ENCODE results near the gene ZDHHC22.

ZDHHC22 gene

DNA sequence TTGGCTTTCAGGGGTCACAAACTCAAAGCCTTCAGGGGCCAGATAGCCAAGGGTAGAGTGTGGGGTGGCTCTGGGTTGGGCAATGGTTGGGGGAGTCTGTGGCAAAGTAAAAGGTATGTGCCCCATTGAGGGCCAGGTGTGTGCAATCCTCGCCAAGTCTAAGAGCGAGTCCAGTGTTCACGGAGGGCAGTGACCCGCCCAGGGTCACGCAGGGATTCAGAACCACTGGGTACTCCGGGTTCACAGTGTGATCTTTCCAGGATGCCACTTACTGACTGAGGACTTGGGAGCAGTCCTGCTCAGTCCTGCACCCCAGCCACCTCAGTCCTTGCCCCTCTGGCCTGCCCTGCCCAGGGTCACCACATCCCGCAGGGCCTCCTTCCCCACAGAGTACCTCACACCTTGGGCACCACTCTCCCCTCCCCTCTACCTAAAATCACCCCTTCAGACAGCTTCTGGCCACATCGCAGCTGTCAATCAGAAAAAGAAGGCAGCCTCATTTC, 15.7 kb downstream of the ZDHHC22 start:
- DNase-seq: no peak

- DNase-seq: no peak
Measured at GRCh38 chr14:77125281-77125801, 16.2 kb downstream of the ZDHHC22 start.

GRCh38 chr14:77124345-77125280, 17.0 kb downstream of the ZDHHC22 start:
- peak; percentile 79 for DNase-seq

DNA sequence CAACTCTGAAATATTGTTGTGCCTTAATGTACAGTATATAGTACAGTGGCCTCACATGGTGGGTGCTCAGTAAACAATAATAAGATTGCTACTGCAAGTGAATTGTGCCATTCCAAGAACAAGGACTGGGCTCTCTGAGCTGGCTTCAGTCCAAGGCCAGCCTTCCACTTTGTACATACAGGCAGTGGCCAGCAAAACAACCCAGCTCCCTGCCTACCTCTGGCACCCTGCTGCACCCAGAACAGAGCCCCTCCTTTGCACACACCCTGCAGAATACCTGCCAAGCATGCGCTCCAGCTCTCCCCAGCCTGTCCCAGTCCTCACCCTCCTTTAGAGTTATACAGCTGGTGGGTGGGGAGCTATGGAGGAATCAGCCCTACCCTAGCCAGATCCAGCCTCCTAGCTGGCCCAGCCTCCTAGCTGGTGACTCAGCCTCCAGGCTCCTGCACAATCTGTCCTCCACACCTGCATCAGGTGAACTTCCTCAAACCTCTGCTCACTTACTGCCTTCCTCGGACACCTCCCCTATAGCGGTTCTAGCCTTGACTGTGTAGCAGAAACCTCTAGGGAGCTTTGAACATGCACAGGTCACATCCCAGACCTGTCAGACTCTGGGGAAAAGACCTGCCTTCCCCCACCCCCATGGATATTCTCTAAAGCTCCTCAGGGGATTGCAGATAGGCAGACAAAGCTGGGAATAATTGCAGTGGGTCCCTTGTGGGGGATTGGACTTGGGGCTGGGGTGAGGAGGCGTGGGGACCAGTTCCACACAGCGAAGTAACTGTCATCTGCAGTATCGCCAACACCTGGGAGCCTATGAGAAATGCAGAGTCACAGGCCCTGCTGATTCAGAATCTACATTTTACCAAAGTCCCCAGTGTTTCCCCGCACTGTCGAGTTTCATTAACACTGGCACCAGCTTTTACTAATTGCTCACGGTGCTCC, 17.9 kb downstream of the ZDHHC22 start:
- peak; percentile 98 for DNase-seq

DNA sequence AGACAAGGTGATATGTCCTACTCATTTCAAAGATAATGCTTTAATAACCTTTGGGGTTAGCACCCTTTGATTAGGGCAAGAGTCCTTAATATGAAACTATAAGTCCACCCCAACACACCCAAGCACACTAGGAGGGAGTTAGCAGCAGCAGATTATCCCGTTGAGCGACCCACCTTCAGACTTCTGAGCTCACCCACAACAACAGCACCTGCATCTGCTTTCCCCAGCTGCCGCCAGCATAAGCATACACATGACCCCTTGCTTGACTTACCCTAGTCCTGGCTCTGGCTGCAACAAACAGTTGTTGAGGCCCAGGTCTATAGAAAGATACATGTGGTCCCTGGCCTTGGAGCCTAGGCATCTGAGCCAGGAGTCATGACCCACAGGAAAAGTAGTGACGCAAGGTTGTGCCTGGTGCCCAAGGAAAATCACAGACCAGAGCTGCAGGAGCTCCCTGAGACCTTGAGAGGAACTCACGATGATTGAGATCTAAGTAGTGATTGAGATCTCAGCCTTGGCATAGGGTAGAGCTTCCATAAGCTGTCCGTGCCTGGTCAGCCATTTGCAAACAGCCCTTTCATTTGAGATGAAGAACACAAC, 19.0 kb downstream of the ZDHHC22 start:
- no peak for DNase-seq

- peak; percentile 96 for DNase-seq
Measured at GRCh38 chr14:77120771-77121743, 20.5 kb downstream of the ZDHHC22 start.

GRCh38 chr14:77119851-77120250, 21.7 kb downstream of the ZDHHC22 start:
- DNase-seq: no peak

GRCh38 chr14:77116172-77116817, 25.3 kb downstream of the ZDHHC22 start:
- no peak for DNase-seq

- no peak for DNase-seq
Measured at GRCh38 chr14:77114609-77115008, 27.0 kb downstream of the ZDHHC22 start.

DNA sequence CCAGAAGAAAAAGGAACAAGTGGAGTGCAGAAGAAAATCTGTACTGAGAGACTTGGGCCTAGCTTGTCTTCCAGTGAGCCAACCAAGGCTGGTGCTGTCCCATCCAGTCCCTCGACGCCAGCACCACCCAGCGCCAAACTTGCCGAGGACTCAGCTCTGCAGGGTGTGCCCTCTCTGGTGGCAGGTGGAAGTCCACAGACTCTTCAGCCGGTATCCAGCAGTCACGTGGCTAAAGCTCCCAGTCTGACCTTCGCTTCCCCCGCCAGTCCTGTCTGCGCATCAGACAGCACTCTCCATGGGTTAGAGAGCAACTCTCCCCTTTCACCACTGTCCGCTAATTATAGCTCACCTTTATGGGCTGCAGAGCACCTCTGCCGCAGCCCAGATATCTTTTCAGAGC, 27.9 kb downstream of the ZDHHC22 start:
- DNase-seq: no peak

DNA sequence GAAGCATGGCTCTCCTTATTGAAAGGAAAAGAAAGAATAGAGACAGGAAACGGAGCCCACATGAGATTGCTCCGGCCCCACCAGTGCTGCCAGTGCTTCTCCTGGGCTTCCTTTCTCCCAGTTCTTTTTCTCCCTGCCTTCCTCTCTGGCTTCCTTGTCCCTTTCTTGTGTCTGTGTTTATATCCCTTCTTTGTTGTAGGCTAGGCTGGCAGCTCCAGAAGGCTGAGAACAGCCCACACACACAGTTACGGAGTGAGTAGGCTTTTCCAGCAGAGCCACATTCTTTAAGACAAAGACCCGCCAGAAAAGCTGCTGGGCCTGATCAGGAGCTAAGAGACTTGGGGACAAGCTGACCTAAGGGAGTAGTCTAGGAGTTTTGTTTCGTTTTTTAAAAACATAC, 30.6 kb downstream of the ZDHHC22 start:
- DNase-seq: no peak

- no peak for DNase-seq
Measured at GRCh38 chr14:77110286-77110685, 31.3 kb downstream of the ZDHHC22 start.

DNA sequence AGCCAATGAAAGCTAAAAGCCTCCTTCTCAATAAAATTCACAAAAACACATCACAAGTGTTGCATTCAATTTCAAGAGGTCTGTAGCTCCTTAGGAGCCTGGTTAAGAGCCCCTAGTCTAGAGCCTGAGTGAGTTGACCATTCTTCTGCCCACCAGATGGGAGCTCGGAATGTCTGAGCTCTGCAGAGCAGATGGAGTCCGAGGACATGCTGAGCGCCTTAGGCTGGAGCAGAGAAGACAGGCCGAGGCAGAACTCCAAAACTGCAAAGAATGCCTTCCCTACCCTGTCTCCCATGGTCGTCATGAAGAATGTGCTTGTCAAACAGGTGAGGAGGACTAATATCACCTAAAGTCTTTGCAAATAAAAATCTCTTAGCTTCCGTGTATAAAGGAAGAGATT, 31.9 kb downstream of the ZDHHC22 start:
- no peak for DNase-seq

DNA sequence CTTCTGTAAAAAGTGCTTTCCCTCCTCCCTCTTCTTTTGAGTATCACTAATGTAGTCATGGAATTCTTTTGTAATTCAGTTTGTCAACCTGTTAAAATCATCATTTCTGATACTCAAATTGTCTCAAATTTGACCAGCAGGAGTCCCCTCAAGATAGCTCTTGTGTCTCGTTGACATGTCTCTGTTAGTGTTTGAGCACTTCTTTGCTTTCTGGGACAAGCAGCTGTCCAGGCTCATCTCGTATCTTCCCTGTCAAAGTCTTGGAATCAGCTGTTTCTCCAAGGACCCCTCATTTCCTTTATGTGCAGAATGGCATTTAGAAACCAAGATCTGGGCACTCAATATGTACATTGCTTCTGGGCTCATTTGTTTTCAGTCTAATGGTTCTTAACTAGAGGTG, 32.8 kb downstream of the ZDHHC22 start:
- no peak for DNase-seq

- no peak for DNase-seq
Measured at GRCh38 chr14:77107228-77107627, 34.4 kb downstream of the ZDHHC22 start.

- DNase-seq: no peak
Measured at GRCh38 chr14:77106666-77107065, 34.9 kb downstream of the ZDHHC22 start.

DNA sequence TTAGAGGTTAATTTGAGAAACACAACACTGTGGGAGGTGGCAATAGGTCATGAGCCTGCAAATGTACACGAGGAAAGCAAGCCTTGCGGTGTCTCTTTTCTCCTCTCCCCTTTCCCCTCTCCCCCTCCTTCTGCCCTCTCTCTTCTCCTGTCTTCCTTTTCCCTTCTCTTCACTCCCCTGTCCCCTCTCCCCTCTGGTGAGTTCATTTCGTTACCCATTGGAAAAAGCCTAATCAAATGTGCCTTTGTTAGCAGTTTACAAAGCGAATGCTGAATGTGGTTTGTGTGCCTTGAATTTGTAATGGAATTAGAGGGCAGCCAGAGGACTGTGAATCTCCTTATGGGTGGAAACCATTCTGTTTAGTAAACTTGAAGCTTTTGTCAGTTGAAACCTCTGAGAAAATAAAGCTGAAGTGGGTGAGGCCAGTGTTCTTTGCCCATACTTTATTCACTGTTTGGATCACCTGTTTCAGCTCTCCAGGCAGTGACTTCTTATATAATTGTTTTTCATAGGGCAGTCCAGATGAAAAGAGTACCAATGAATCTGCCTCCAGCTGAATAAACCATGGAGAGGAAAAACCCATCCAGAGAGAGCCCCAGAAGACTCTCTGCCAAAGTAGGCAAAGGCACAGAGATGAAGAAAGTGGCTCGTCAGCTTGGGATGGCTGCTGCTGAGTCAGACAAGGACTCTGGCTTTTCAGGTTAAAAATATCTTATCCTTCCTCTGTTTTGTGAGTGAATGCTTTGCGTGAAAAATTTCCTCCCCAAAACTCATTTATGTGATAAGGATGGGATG, 36.2 kb downstream of the ZDHHC22 start:
- no peak for DNase-seq

DNA sequence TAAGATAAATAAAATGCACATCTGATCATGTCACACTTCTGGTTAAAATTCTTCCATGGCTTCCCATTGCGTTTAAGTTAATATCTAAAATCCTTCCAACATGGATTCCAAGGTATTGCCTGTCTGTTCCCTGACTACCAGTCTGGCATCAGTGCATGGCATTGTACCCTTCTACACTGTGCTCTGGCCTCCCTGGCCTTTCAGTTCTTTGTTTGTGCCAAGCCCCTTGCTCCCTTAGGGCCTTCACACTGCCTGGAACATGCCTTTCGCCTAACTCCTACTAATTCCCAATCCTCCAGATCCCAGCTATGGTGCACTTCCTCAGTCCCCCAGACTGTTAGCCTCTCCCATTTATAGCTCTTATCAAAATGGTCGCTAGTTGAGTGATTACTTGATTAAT, 37.2 kb downstream of the ZDHHC22 start:
- no peak for DNase-seq

DNA sequence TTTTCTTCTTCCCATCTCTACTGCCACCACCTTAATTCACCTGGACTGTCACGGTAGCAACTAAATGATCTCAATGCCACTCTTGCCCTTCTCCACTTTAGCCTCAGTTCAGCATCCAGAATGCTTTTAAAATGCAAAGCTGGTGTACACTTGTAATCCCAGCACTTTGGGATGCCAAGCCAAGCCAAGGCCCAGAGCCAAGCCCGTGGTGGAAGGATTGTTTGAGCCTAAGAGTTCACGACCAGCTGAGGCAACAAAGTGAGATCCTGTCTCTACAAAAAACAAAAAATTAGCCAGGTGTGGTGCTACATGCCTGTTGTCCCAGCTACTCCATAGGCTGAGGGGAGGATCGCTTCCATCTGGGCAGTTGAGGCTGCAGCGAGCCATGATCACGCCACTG, 37.6 kb downstream of the ZDHHC22 start:
- DNase-seq: no peak

DNA sequence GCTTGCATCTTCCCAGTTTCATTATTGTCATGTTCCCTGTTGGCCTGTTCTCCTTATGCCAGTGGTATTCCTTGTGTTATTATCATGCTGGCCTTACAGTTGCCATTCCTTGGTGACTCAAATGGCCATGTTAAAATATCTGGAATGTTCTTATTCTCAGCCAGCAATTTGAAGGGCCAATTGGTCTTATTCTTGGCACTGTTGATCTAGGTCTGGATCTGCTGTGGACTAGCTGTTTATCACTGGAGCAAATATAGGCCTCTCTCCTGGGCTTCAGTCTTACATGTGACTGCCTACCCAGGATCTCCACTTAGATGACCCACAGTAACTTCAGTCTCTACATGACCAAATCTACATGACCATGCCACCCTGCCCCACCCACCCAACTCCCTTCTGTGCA, 38.1 kb downstream of the ZDHHC22 start:
- DNase-seq: no peak

All from NCI-H69 (cell line).